VCaP (cell line): ENCODE results near the gene COX5A.

Source experiments
- H3K27ac ChIP-seq: fragments of 450-650 bp; 2 replicates; pipeline ENCODE4 v1.5.1; 2017
- CTCF ChIP-seq: fragments of 450-650 bp; conservative IDR thresholded peaks from 2 replicates; pipeline ENCODE4 v1.5.1; 2017; ENCODE audit warnings: mild to moderate bottlenecking, moderate library complexity

Gene COX5A

GRCh38 chr15:74937590-74938371, at the start of gene COX5A:
Gene COX5A, minus strand, starts transcription at chr15:74938073. Its CDS starts 59 bp downstream, at chr15:74938014.
- peak within 1 kb of the TSS; percentile 99 for H3K27ac ChIP-seq
- TF ChIP-seq CTCF = no peak; the same call in 1 of the 2 replicates

GRCh38 chr15:74983725-74984231, 45.9 kb upstream of the COX5A start:
- TF ChIP-seq CTCF = no peak
- no peak overlapping the region for H3K27ac ChIP-seq

- no peak for TF ChIP-seq CTCF
These were observed 44.3 kb upstream of the COX5A start for GRCh38 chr15:74982183-74982582.

GRCh38 chr15:74978503-74978902, 40.6 kb upstream of the COX5A start:
- no peak for TF ChIP-seq CTCF
- H3K27ac ChIP-seq = no peak overlapping the region

More at GRCh38 chr15:74982183-74982582, 44.3 kb upstream of the COX5A start:
- H3K27ac ChIP-seq = no peak overlapping the region

GRCh38 chr15:74978077-74978476, 40.2 kb upstream of the COX5A start:
- no peak overlapping the region for H3K27ac ChIP-seq
- TF ChIP-seq CTCF = no peak

GRCh38 chr15:74977599-74977998, 39.7 kb upstream of the COX5A start:
- no peak for TF ChIP-seq CTCF
- no peak overlapping the region for H3K27ac ChIP-seq

- peak; percentile 69 for TF ChIP-seq CTCF
- H3K27ac ChIP-seq = no peak overlapping the region
These were observed 38.3 kb upstream of the COX5A start for GRCh38 chr15:74976159-74976558.
